Activated T-cell treated with anti-CD3 and anti-CD28 coated beads, Interleukin-2, amount 50 U/mL, for 24 hours (primary cell): ENCODE measurements around the gene ZNF57.
A peak's percentile ranks its signal among the peaks of the same experiment; 100 is the strongest.
"Not testable (repeated sequence)": the region's sequence is repeated elsewhere in the genome, so short reads cannot be mapped to it uniquely, and the experiment has no call there.

Experiments used
- DNase-seq: peaks from one replicate; pipeline ENCODE4 v3.0.0-alpha.2; 2020
- H3K27ac Mint-ChIP-seq: 2 replicates; pipeline ENCODE4 v1.8.0; 2020; ENCODE audit warnings: mild to moderate bottlenecking, mixed read lengths
- H3K27me3 Mint-ChIP-seq: 2 replicates; pipeline ENCODE4 v1.8.0; 2020; ENCODE audit warnings: mixed read lengths
- H3K36me3 Mint-ChIP-seq: 2 replicates; pipeline ENCODE4 v1.8.0; 2020; ENCODE audit warnings: low read depth, mixed read lengths
- H3K4me1 Mint-ChIP-seq: 2 replicates; pipeline ENCODE4 v1.8.0; 2020; ENCODE audit warnings: low read depth, mixed read lengths
- H3K4me3 Mint-ChIP-seq: 2 replicates; pipeline ENCODE4 v1.8.0; 2020; ENCODE audit warnings: mild to moderate bottlenecking, moderate library complexity, mixed read lengths
- H3K9me3 Mint-ChIP-seq: 2 replicates; pipeline ENCODE4 v1.8.0; 2020; ENCODE audit warnings: mixed read lengths

ZNF57 gene

GRCh38 chr19:2922987-2923386 is 22.3 kb downstream of the ZNF57 start:
- no peaks in the 10 kb centered on the region for H3K27me3 Mint-ChIP-seq
- no peak overlapping the region for H3K27ac Mint-ChIP-seq
- H3K36me3 Mint-ChIP-seq = peaks cover 24% of the 10 kb centered on the region
- H3K9me3 Mint-ChIP-seq = peaks cover 5% of the 10 kb centered on the region
- DNase-seq = no peak
- H3K4me1 Mint-ChIP-seq = no peaks in the 10 kb centered on the region
- H3K4me3 Mint-ChIP-seq = no peak overlapping the region

GRCh38 chr19:2923510-2923909 is 22.8 kb downstream of the ZNF57 start:
- no peak for DNase-seq
- Mint-ChIP-seq H3K4me1 (no peaks in the 10 kb centered on the region), H3K9me3 (peaks cover 3% of the 10 kb centered on the region), H3K27me3 (no peaks in the 10 kb centered on the region), H3K27ac (no peak overlapping the region), H3K4me3 (no peak overlapping the region), H3K36me3 (peaks cover 19% of the 10 kb centered on the region)

- Mint-ChIP-seq H3K4me1 (no peaks in the 10 kb centered on the region), H3K27me3 (no peaks in the 10 kb centered on the region), H3K4me3 (no peak overlapping the region), H3K9me3 (peaks cover 7% of the 10 kb centered on the region), H3K36me3 (peaks cover 19% of the 10 kb centered on the region), H3K27ac (no peak overlapping the region)
- DNase-seq = no peak
Measured at GRCh38 chr19:2926341-2927031, 25.8 kb downstream of the ZNF57 start.

- no peak overlapping the region for H3K27ac Mint-ChIP-seq
- no peaks in the 10 kb centered on the region for H3K27me3 Mint-ChIP-seq
Measured at GRCh38 chr19:2927032-2927430, 26.3 kb downstream of the ZNF57 start.

GRCh38 chr19:2933490-2933910 is 32.8 kb downstream of the ZNF57 start:
- Mint-ChIP-seq H3K36me3 (peaks cover 80% of the 10 kb centered on the region), H3K4me3 (no peak overlapping the region), H3K27ac (no peak overlapping the region), H3K27me3 (no peaks in the 10 kb centered on the region), H3K4me1 (no peaks in the 10 kb centered on the region), H3K9me3 (peaks cover 27% of the 10 kb centered on the region)
- DNase-seq = no peak

More at GRCh38 chr19:2927032-2927430, 26.3 kb downstream of the ZNF57 start:
- DNase-seq = no peak
- Mint-ChIP-seq H3K36me3 (peaks cover 23% of the 10 kb centered on the region), H3K4me3 (no peak overlapping the region), H3K4me1 (no peaks in the 10 kb centered on the region), H3K9me3 (peaks cover 9% of the 10 kb centered on the region)

GRCh38 chr19:2935863-2936262 is 35.1 kb downstream of the ZNF57 start:
- H3K4me1 Mint-ChIP-seq, H3K27me3 Mint-ChIP-seq, DNase-seq, H3K27ac Mint-ChIP-seq, H3K4me3 Mint-ChIP-seq: not testable (repeated sequence)
- Mint-ChIP-seq H3K9me3 (peaks cover 23% of the 10 kb centered on the region), H3K36me3 (peaks cover 79% of the 10 kb centered on the region)

- no peaks in the 10 kb centered on the region for H3K9me3 Mint-ChIP-seq
- H3K4me3 Mint-ChIP-seq = peak overlapping the region; percentile 52
- no peak for DNase-seq
- H3K27me3 Mint-ChIP-seq = no peaks in the 10 kb centered on the region
- peaks cover 29% of the 10 kb centered on the region for H3K4me1 Mint-ChIP-seq
- H3K27ac Mint-ChIP-seq = no peak overlapping the region
- peaks cover 25% of the 10 kb centered on the region for H3K36me3 Mint-ChIP-seq
Measured at GRCh38 chr19:2942928-2943640, 42.4 kb downstream of the ZNF57 start.

- Mint-ChIP-seq H3K4me1 (peaks cover 36% of the 10 kb centered on the region), H3K27me3 (no peaks in the 10 kb centered on the region), H3K27ac (peak overlapping the region; percentile 100), H3K9me3 (no peaks in the 10 kb centered on the region), H3K4me3 (peak overlapping the region; percentile 93), H3K36me3 (peaks cover 22% of the 10 kb centered on the region)
- DNase-seq = no peak
Measured at GRCh38 chr19:2944403-2944774, 43.7 kb downstream of the ZNF57 start.

- peak; percentile 99 for DNase-seq
- Mint-ChIP-seq H3K4me1 (peaks cover 42% of the 10 kb centered on the region), H3K27me3 (no peaks in the 10 kb centered on the region), H3K4me3 (peak within 1 kb of the TSS; percentile 93), H3K9me3 (no peaks in the 10 kb centered on the region), H3K27ac (peak within 1 kb of the TSS; percentile 100), H3K36me3 (peaks cover 22% of the 10 kb centered on the region)
Measured at GRCh38 chr19:2944775-2945574, 44.2 kb downstream of the ZNF57 start, which contains the start of gene ZNF77. Gene ZNF77, minus strand, starts transcription at chr19:2944971. Its CDS starts 131 bp downstream, at chr19:2944840.

- peaks cover 42% of the 10 kb centered on the region for H3K4me1 Mint-ChIP-seq
- H3K27me3 Mint-ChIP-seq = no peaks in the 10 kb centered on the region
- peak overlapping the region; percentile 93 for H3K4me3 Mint-ChIP-seq
- DNase-seq = no peak
- peak overlapping the region; percentile 100 for H3K27ac Mint-ChIP-seq
- peaks cover 28% of the 10 kb centered on the region for H3K36me3 Mint-ChIP-seq
- no peaks in the 10 kb centered on the region for H3K9me3 Mint-ChIP-seq
Measured at GRCh38 chr19:2945575-2946184, 45.0 kb downstream of the ZNF57 start.

GRCh38 chr19:2949939-2950285 is 49.2 kb downstream of the ZNF57 start:
- Mint-ChIP-seq H3K27ac (peak overlapping the region; percentile 99), H3K9me3 (no peaks in the 10 kb centered on the region), H3K4me3 (peak overlapping the region; percentile 98)

GRCh38 chr19:2950286-2951124 is 49.8 kb downstream of the ZNF57 start:
- no peaks in the 10 kb centered on the region for H3K9me3 Mint-ChIP-seq
- H3K4me3 Mint-ChIP-seq = peak overlapping the region; percentile 98
- H3K4me1 Mint-ChIP-seq = peaks cover 27% of the 10 kb centered on the region
- H3K36me3 Mint-ChIP-seq = peaks cover 26% of the 10 kb centered on the region
- DNase-seq = peak; percentile 100
- no peaks in the 10 kb centered on the region for H3K27me3 Mint-ChIP-seq
- peak overlapping the region; percentile 99 for H3K27ac Mint-ChIP-seq

More at GRCh38 chr19:2949939-2950285, 49.2 kb downstream of the ZNF57 start:
- H3K36me3 Mint-ChIP-seq = peaks cover 28% of the 10 kb centered on the region
- DNase-seq = no peak
- H3K27me3 Mint-ChIP-seq = no peaks in the 10 kb centered on the region
- H3K4me1 Mint-ChIP-seq = peaks cover 31% of the 10 kb centered on the region

GRCh38 chr19:2952953-2953481 is 52.3 kb downstream of the ZNF57 start:
- Mint-ChIP-seq H3K36me3 (peaks cover 17% of the 10 kb centered on the region), H3K4me1 (peaks cover 15% of the 10 kb centered on the region), H3K27me3 (no peaks in the 10 kb centered on the region), H3K4me3 (no peak overlapping the region), H3K27ac (no peak overlapping the region), H3K9me3 (no peaks in the 10 kb centered on the region)
- DNase-seq = no peak
